Thyroid gland (tissue), 4 donors: ENCODE results near the gene ACIN1.

Experiments used
- POLR2A ChIP-seq, 2 donors: fragments of 450-650 bp; IDR thresholded peaks; one replicate each; pipeline ENCODE4 v1.6.1; 2017; ENCODE audit warnings: antibody characterized with exemption in 2 of 2, mild to moderate bottlenecking in 2 of 2, moderate library complexity in 1 of 2
- TF ChIP-seq, protein P1 (sequence below), 6 experiments: fragments of 200-600 bp in 3 of 6; fragments of 450-650 bp in 3 of 6; sonication (generic) in 3 of 6; IDR thresholded peaks; one replicate each; pipeline ENCODE4 v1.5.1; 2016 to 2019; ENCODE audit warnings: antibody characterized with exemption in 6 of 6, mild to moderate bottlenecking in 2 of 6, inconsistent platforms in 1 of 6, moderate library complexity in 1 of 6

GRCh38 chr14:23062002-23062401 is 32.9 kb downstream of the ACIN1 start:
- no peak for TF ChIP-seq POLR2A (IDR thresholded peaks at IDR 0.05)
- TF ChIP-seq, protein P1, sequence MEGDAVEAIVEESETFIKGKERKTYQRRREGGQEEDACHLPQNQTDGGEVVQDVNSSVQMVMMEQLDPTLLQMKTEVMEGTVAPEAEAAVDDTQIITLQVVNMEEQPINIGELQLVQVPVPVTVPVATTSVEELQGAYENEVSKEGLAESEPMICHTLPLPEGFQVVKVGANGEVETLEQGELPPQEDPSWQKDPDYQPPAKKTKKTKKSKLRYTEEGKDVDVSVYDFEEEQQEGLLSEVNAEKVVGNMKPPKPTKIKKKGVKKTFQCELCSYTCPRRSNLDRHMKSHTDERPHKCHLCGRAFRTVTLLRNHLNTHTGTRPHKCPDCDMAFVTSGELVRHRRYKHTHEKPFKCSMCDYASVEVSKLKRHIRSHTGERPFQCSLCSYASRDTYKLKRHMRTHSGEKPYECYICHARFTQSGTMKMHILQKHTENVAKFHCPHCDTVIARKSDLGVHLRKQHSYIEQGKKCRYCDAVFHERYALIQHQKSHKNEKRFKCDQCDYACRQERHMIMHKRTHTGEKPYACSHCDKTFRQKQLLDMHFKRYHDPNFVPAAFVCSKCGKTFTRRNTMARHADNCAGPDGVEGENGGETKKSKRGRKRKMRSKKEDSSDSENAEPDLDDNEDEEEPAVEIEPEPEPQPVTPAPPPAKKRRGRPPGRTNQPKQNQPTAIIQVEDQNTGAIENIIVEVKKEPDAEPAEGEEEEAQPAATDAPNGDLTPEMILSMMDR (IDR thresholded peaks at IDR 0.05): no peak
